ENCODE measurements around the gene PACS1. TPM values are rescaled to one million over a fixed set of nuclear protein-coding genes. Genes with fewer than 3 reads are reported as not detected.

The PACS1 gene
- total RNA-seq, 1 donor from 2014 or later = 138 TPM

- DNase-seq (ENCODE audit: low spot score in 2 of 2) = no peak
- no peak for TF ChIP-seq CTCF (IDR thresholded peaks at IDR 0.05)
- intact Hi-C loops (cut with DNase I) = no loop called here
Observed at GRCh38 chr11:66032957-66033735, 36.9 kb upstream of the PACS1 start.

GRCh38 chr11:66035653-66036333, 34.3 kb upstream of the PACS1 start:
- TF ChIP-seq CTCF (IDR thresholded peaks at IDR 0.05) = no peak

More at GRCh38 chr11:66032957-66033735, 36.9 kb upstream of the PACS1 start:
- no peaks in the 10 kb centered on the region for H3K36me3 ChIP-seq
- no peaks in the 10 kb centered on the region for H3K4me1 ChIP-seq
- no peak overlapping the region for H3K4me3 ChIP-seq
- no peaks in the 10 kb centered on the region for H3K9me3 ChIP-seq
- no peak overlapping the region for H3K27ac ChIP-seq
- H3K27me3 ChIP-seq = no peaks in the 10 kb centered on the region

GRCh38 chr11:66036334-66036710, 33.8 kb upstream of the PACS1 start:
- Histone ChIP-seq H3K36me3 (no peaks in the 10 kb centered on the region), H3K27me3 (no peaks in the 10 kb centered on the region), H3K9me3 (no peaks in the 10 kb centered on the region), H3K27ac (no peak overlapping the region), H3K4me1 (no peaks in the 10 kb centered on the region), H3K4me3 (no peak overlapping the region)
- intact Hi-C loops (cut with DNase I) = no loop called here
- TF ChIP-seq CTCF (IDR thresholded peaks at IDR 0.05) = no peak
- DNase-seq (ENCODE audit: low spot score in 2 of 2) = no peak

More at GRCh38 chr11:66035653-66036333, 34.3 kb upstream of the PACS1 start:
- H3K36me3 ChIP-seq = no peaks in the 10 kb centered on the region
- DNase-seq (ENCODE audit: low spot score in 2 of 2) = no peak
- H3K27me3 ChIP-seq = no peaks in the 10 kb centered on the region
- no peak overlapping the region for H3K4me3 ChIP-seq
- intact Hi-C loops (cut with DNase I) = no loop called here
- no peak overlapping the region for H3K27ac ChIP-seq
- H3K4me1 ChIP-seq = no peaks in the 10 kb centered on the region
- H3K9me3 ChIP-seq = no peaks in the 10 kb centered on the region

GRCh38 chr11:66037327-66037726, 32.7 kb upstream of the PACS1 start:
- TF ChIP-seq CTCF (IDR thresholded peaks at IDR 0.05) = no peak
- intact Hi-C loops (cut with DNase I) = no loop called here
- H3K9me3 ChIP-seq = no peaks in the 10 kb centered on the region
- no peak overlapping the region for H3K4me3 ChIP-seq
- no peak for DNase-seq (ENCODE audit: low spot score in 2 of 2)
- no peaks in the 10 kb centered on the region for H3K36me3 ChIP-seq
- H3K4me1 ChIP-seq = no peaks in the 10 kb centered on the region
- H3K27me3 ChIP-seq = no peaks in the 10 kb centered on the region
- H3K27ac ChIP-seq = no peak overlapping the region

GRCh38 chr11:66039765-66040164, 30.3 kb upstream of the PACS1 start:
- Histone ChIP-seq H3K4me1 (no peaks in the 10 kb centered on the region), H3K27ac (no peak overlapping the region), H3K9me3 (no peaks in the 10 kb centered on the region), H3K27me3 (no peaks in the 10 kb centered on the region), H3K36me3 (no peaks in the 10 kb centered on the region), H3K4me3 (no peak overlapping the region)
- DNase-seq (ENCODE audit: low spot score in 2 of 2) = no peak
- intact Hi-C loops (cut with DNase I) = no loop called here
- TF ChIP-seq CTCF (IDR thresholded peaks at IDR 0.05) = no peak
